NB4 (cell line): ENCODE data around the gene MRGPRF.

Experiments used
- CTCF ChIP-seq: IDR thresholded peaks from one replicate; pipeline ENCODE4 v1.5.1; 2012; ENCODE audit warnings: low read depth, low read length
- MYC ChIP-seq: IDR thresholded peaks from 2 replicates; pipeline ENCODE4 v1.6.1; 2011; ENCODE audit warnings: low read depth, low read length
- POLR2A ChIP-seq: IDR thresholded peaks from 2 replicates; pipeline ENCODE4 v1.6.1; 2011; ENCODE audit warnings: mild to moderate bottlenecking; ENCODE audit not compliant: insufficient read length; ENCODE audit errors: extremely low read depth

GRCh38 chr11:69049490-69049867 is 36.4 kb upstream of the MRGPRF start:
- TF ChIP-seq POLR2A (no peak), CTCF (no peak), MYC (no peak)
